NOMO-1 (cell line): ENCODE results near the gene PYGM.

Experiments used
- DNase-seq, 2 experiments: peaks; one replicate each; lab custom pipeline; 2025; ENCODE audit not compliant: unreplicated experiment in 2 of 2; lab: John Stamatoyannopoulos, UW

PYGM gene

DNA sequence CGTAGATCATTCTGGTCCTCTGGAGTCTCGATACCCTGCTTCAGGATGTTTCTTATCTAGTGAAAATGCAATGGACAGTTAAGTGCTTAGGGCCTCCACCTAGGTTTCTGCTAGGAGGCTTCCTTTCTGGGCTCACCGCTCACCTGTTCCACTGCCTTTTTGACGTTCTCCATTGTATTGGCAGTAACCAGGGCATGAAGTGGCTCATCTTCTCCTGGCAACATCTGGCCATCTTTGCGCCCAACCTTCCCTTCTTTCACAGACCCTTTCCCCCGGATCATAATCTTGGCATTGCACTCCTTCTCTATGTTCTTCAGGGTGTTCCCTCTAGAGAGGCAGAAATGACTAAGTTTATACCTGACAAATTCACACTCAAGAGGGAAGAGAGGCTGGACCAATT, 9.5 kb upstream of the PYGM start:
- no peak for DNase-seq

- no peak for DNase-seq
Measured at GRCh38 chr11:64768300-64768694, 8.5 kb upstream of the PYGM start.

- peak; percentile 36 to 58 for DNase-seq
Measured at GRCh38 chr11:64767344-64768299, 7.8 kb upstream of the PYGM start.

DNA sequence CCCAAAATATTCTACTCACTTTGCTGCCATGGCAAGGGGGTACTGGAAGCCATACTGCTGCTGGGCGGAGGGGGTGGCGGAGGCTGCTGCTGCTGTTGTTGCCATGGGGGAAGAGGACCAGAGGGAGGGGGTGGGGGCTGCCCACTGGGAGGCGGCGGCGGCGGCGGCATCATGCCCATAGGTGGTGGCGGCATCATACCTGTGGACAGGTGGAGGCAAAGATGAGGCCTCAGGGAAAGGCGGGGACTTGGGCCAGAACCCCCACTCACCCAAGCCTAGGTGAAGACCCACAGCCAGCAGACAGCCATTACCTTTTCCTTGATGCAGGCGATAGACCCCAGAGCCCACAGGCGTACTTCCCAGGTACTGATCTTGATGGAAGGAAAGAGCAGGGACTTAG, 7.1 kb upstream of the PYGM start:
- no peak for DNase-seq

GRCh38 chr11:64765851-64766665, 6.3 kb upstream of the PYGM start:
- no peak for DNase-seq

GRCh38 chr11:64765291-64765850, 5.6 kb upstream of the PYGM start:
- no peak for DNase-seq

DNA sequence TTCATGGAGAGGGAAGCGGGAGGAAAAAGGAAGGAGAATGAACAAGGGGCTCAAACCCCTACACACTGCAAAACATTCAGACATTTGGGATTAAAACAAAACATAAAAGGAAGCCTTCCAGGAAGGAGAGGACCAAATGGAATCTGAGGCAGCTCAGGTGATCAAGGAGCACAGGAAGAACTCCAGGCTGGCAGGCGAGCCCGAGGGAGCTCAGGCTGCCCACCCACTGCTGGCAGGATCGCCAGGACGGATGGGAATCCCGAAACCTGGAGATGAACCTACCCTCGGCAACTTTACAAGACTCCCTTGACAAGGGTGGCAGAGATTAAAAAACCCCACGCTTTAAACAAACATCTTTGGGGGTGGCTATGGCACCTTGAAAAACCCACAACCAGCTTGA, 5.0 kb upstream of the PYGM start:
- DNase-seq: no peak

GRCh38 chr11:64764040-64764611, 4.4 kb upstream of the PYGM start:
- DNase-seq: no peak

DNA sequence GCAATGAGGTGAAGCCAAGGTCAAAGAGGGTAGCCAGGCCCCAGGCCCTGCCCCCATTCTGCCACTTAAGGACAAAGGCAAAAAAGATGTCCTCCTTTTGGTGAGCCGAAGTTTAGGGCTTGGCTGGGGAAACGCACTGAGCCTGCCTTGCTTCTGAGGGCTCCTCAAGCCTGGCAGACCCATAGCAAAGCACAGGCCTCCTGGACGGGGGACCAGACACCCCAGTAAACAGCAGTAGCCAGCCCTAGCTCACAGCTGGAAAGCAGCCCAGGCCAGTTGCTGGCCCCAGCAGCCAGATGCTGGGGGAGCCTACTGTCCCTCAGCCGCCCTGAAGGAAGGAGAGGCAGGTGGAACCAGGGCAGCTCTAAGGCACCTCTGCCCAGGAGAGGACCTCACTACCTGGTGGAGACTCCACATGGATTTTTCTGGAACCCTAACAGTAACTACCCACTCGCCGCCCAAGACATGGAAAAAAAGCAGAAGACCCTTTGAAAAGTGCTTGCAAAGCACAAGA, 3.8 kb upstream of the PYGM start:
- no peak for DNase-seq

GRCh38 chr11:64762674-64763525, 3.1 kb upstream of the PYGM start:
- no peak for DNase-seq

DNA sequence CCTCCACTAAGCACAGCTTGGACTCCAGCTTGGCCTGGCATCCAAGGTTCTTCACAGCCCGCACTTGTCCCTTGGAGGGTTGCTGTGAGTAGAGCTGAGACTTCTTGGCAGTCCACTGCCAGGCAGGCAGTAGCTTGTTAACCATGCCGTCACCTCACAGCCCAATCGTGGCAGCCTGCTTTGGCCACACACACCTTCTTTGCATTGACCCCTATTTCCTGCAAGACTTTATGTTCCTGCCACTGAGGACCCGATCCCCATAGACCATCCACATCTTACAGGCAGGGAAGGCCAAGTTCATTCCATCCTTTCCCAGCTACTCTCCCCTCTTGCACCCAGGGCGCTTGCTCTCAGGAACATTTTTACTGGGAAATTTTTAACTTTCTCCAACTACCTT, 2.5 kb upstream of the PYGM start:
- no peak for DNase-seq

GRCh38 chr11:64760759-64761420, 1.1 kb upstream of the PYGM start:
- no peak for DNase-seq

DNA sequence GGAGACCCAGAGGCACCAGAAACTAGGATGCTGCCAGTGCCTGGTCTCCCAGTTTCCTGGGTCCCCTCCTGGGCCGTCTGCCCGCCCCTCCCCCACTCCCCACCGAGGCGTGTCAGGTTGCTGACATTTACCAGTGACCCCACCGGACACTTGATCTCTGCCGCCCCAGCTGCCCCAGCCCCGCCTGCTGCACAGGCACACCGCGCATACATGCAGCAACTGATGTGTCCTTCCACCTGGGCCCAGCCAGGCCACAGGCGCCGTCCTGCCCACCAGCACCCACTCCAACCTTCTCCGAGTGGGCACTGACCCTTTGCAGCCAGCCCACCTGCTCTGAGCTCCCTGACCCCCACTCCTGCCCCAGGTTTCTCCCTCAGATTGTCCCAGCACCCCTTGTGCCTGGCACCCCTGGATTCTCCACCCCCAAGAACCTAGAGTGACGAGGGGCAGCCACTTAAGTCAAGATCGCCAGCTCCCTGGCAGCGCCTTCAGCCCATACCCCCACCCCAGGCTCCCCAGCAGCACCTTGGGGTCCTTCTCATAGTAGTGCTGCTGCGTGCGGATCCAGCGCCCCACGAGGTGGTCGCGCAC, 548 bp downstream of the PYGM start:
- no peak for DNase-seq

DNA sequence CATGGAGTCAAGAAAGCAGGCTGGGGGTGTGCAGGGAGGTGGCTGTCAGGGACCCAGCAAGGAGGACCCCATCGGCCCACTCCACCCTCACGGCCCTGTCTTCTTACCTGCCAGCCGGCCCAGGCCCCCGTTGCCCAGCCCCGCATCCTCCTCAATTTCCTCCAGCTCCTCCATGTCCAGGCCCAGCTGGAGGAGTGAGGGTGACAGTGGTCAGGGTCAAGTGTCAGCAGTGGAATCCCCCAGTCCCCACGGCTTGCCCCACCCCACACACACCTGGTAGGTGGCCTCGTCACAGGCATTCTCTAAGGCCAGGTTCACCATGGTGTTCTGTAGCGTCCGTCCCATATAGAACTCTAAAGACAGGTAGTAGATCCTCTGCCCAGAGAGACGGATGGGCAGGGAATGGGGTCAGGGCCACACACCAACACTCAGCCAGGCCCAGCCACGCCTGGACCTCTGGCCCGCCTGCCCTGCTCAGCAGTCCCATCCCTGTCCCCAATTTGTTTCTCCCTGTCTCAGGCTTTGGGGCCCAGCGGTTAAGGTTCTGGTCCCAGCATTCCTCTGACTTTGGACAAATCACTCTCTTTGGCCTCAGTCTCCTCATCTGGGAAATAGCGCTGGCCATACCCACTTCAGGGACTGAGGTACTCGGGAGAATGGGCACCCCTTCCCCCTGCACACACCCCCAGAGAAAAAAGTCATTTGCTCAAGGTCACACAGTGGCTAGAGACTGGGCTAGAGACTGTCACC, 1.3 kb downstream of the PYGM start:
- no peak for DNase-seq

DNA sequence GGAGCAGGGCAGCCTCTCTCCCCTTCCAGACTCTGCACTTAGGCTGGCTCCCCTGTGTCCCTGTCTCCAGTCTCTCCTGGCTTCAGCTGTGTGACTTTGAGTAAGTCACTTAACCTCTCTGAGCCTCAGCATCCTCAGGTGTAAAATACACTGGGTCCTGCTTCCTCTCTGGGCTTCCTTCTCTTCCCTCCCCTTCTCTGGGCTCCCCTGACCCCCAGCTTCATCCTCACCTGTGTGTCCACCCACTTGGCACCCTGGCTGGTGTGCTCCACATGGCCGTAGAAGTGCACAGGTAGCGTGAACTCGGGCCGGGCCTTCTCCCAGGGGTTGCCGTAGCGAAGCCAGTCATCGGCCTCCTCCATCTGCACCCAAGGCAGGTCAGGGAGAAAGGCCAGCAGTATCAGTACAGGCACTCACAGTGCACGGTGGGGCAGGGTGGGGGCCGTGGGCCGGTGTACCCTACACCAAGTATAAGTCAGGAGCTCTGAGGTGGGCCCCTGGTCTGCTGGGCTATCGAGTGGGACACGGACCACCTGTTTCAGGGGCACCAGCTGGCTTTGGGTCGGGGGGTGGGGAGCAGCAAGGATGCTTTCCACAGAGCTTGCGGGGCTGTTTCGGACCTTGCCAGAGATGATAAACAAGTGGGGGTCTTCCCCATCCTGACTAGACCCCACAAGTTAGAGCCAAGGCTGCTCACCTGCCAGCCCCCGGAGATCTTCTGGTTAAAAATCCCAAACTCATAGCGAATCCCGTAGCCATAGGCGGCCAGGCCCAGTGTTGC, 2.0 kb downstream of the PYGM start:
- DNase-seq: no peak

GRCh38 chr11:64755681-64756361, 4.0 kb downstream of the PYGM start:
- no peak for DNase-seq
